Right renal pelvis (tissue), 4 donors: ENCODE measurements around the gene MARCHF9. TPM values are rescaled to one million over a fixed set of nuclear protein-coding genes. Genes with fewer than 3 reads are reported as not detected.

Source experiments
- DNase-seq, 4 donors: peaks; one replicate each; pipeline ENCODE4 v3.0.0-alpha.2; 2013; ENCODE audit warnings: low read depth in 4 of 4, low spot score in 3 of 4, missing footprints in 1 of 4
- polyA plus RNA-seq, 4 donors: library from polyadenylated mRNA; unstranded; fragments of 120-200 nt; gene quantifications; one replicate each; pipeline ENCODE4 v1.2.1, GENCODE V29; 2013; ENCODE audit not compliant: insufficient read length in 4 of 4

MARCHF9 gene
- polyA plus RNA-seq, 4 donors, result 17.7 to 21.0 (median 19.4) TPM

DNA sequence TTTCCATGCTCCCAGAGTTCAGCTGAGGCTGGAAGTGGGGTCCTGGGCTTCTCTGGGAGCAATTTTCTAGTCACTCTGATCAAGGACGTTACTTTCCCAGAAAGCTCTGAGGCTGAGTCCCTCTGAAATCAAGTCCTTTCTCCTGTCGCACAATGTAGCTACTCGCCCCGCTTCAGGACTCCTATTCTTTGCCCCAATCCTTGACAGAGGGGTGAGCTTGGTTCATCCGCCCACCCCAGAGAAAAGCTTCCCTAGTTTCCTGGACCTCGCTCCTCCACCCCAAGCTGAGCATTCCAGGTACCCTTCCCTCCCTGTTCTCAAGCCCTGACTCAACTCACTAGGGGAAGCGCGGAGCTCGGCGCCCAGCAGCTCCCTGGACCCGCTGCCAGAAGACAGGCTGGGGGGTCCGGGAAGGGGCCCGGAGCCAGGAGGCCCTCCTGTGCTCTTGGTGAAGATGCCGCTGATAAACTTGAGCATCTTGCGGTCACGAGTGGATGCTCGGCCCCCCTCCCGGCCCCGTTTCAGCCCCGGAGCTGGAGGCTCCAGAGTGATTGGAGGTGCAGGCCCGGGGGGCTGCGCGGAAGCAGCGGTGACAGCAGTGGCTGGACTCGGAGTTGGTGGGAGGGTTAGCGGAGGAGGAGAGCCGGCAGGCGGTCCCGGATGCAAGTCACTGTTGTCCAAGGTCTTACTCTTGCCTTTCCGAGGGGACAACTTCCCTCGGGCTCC lies 18.0 kb upstream of the MARCHF9 start:
- no peak for DNase-seq

DNA sequence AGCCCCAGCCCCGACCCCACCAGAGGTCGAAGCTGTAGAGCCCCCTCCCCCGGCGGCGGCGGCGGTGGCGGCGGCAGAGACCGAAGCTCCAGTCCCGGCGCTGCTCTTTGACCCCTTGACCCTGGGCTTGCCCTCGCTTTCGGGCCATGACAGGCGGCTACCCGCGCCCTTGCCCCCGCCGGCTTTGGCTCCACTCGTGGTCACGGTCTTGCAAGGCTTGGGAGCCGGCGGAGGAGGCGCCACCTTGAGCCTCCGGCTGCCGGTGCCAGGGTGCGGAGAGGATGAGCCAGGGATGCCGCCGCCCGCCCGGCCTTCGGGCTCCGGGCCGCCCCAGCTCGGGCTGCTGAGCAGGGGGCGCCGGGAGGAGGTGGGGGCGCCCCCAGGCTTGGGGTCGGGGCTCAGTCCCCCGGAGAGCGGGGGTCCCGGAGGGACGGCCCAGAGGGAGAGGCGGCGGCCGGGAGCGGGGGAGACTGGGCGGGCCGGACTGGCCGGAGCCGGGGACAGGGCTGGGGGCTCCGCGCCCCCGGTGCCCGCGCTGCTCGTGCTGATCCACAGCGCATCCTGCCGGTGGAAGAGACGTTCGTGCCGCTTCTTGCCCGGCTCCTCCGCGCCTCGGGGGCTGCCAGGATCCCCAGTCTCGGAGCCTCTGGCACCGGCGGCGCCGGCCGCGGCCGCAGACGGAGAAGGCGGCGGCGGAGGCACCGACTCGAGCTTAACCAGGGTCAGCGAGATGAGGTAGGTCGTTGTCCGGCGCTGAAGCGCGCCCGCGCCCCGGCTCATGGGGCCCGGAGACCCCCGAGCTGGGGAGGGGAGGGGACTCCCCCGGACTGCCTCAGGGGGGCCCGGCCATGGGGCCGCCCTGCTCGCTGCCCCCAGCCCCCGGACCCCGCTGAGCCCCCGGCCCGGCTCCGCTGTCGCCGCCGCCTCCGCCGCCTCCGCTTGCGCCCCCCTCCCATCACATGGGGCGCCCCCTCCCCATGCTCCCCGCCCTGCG lies 17.1 kb upstream of the MARCHF9 start:
- no peak for DNase-seq

DNA sequence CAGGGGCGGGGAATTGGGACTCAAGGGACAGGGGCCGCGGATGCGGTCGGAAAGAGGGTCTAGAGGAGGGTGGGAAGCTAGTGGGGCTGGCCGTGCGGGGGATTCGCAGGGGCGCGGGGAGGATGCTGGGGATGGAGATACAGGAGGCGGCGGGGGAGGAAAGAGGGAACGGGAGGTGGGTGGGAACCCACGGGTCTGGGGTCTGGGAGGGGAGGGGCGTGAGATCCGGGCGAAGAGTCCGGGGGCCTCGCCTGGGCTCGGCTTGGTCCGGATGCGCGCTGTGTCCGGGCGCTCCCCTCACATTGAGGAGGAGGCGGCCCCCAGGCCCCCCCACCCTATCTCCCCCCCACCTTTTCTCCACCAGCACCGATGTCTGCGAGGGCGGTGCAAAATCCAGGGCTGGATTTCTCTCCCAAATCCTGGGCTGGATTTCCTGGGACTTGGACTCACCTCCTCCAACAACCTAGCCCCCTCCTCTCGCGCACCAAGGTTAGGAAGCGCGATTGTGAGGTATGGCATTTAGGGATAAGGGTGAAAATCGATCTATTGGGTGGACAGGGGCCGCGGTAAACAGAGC lies 16.2 kb upstream of the MARCHF9 start, which contains the start of gene AGAP2:
Gene AGAP2 (minus strand): TSS at position 82 of the 577 bp plus-strand sequence. CDS start 496 bp downstream, outside the sequence.
- DNase-seq, result no peak

DNA sequence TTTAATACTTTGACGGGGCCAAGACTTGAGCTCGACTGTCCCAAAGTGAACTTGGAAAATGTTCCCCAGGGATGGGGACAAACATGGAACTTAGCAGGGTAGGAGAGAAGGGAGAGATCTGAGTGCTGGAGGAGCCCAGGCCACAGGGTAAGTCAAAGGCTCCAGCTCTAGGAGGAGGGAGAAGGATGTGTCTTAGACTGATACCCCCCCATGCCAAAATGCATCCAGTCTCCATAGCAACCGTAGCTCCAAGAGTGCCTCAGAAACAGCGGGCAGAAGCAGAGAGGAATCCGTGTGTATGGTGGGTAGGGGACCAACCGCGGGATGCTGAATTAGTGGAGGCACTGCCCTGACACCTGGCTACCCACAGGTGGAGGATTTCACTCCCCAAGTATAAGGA lies 15.5 kb upstream of the MARCHF9 start:
- no peak for DNase-seq

- DNase-seq, result no peak
These were observed 14.9 kb upstream of the MARCHF9 start for GRCh38 chr12:57739914-57740538.

GRCh38 chr12:57740656-57741412 lies 14.1 kb upstream of the MARCHF9 start:
- DNase-seq, result no peak

GRCh38 chr12:57741413-57741789 lies 13.5 kb upstream of the MARCHF9 start:
- DNase-seq, result no peak

GRCh38 chr12:57741844-57742738 lies 12.8 kb upstream of the MARCHF9 start:
- DNase-seq, result no peak

- no peak for DNase-seq
These were observed 11.1 kb upstream of the MARCHF9 start for GRCh38 chr12:57743769-57744168.

DNA sequence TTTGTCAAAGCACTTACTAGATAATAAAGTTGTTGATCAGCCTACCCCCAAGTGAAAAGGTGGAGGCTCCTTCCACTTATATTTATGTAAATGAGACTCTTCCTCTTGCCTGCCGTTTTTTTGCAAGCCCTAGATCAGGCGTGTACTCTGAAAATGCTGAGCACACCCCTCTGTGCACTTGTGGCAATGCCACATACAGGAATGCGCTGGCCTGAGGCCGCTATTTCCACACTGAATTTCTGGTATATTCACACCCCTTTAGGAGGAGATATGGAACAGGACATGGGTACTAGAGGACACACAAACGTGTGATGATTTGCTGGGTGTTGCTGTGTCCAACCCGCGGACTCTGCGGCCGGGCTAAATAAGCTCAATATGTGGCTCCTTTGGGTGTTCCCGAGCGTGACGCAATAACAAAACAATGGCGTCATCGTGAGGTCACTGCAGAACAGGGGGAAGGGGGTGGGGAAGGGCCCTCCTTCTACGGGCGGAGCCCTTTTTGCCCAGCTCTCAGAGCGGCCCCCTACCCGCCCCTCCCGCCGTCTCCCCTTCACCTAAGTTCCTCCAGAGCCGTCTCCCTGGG lies 10.6 kb upstream of the MARCHF9 start:
- no peak for DNase-seq

DNA sequence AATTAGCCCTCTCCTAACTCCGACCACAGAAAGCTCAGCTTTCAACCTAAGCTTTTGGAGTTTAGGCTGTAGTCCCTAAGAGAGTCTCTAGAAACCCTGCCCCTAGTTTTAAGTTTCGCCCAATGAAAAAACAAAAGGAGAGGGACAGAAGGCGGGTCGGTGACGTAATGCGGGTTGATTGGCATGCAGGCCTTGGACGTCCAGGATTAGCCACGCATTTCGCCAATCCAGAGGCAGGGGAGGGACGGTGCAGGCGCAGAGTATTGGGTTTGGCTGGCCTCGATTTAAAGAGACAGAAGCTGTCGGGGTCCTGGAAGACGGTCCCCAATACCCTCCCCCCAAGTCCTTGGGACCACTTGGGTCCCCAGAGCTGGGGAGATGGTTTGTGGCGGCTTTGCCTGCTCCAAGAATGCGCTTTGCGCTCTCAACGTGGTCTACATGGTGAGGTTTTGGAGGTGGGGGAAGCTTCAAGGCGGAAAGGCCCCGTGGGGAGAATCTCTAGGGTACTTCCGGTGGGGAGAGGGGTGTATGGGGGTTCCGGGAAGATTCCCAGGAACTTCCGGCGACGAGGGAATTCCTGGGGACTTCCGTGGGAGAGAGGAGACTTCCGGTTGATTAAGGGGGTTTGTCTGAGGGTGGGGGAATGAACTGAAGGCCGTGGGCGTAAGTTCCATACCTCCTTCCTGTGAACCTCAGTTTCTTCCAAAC lies 10.0 kb upstream of the MARCHF9 start, which contains the start of gene TSPAN31:
Gene TSPAN31 (plus strand): TSS at position 263 of the 708 bp plus-strand sequence. CDS start 116 bp downstream, at position 379.
- peak; percentile 95 to 98 (median 96) for DNase-seq

DNA sequence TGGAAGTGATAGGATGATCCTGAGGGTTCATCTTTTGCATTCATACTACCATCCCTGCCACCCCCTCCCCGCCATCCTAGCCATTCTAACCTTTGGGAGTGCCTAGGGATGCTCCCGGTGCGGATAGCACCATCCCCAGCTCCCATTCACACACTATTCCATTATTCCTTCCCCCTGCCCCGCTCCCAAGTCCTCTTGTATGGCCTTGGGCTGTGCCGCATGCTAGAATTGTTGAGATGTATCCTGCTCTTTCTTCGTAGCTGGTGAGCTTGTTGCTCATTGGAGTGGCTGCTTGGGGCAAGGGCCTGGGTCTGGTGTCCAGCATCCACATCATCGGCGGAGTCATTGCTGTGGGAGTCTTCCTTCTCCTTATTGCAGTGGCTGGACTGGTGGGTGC lies 9.4 kb upstream of the MARCHF9 start:
- DNase-seq, result no peak

DNA sequence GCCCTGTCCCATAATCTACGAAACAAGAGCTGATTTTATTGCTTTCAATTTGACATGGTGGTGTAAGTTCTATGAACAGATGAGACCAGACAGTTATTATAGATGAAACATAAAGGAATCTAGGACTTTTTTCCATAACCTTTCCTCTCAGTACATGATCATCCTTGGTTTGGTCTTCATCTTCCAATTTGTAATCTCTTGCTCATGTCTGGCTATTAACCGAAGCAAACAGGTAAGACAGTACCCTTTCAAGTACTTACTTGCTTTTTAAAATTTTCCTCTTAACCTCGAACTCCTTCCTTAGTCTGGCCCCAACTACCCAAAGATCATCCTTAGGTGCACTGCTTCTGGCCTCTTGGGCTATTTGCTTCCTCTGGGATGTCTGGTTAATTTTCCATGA lies 8.9 kb upstream of the MARCHF9 start:
- DNase-seq, result no peak

DNA sequence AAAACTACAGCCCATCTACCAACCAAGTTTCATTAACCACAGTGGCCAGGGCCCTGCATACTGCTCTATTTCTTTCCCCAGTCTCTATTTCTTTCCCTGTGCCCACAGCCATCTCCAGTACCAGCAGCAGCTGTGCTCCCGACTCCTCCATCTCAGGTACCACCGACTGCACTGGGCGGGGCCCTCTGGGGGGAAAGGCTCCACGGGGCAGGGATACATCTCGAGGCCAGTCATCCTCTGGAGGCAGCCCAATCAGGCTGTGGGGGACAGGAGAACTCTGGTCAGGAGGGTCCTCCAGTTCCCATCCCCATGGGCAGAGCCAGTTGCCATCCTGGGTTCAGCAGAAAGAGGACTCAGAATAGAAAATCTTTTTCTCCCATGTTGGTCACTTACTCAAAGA lies 5.8 kb upstream of the MARCHF9 start:
- DNase-seq, result no peak

DNA sequence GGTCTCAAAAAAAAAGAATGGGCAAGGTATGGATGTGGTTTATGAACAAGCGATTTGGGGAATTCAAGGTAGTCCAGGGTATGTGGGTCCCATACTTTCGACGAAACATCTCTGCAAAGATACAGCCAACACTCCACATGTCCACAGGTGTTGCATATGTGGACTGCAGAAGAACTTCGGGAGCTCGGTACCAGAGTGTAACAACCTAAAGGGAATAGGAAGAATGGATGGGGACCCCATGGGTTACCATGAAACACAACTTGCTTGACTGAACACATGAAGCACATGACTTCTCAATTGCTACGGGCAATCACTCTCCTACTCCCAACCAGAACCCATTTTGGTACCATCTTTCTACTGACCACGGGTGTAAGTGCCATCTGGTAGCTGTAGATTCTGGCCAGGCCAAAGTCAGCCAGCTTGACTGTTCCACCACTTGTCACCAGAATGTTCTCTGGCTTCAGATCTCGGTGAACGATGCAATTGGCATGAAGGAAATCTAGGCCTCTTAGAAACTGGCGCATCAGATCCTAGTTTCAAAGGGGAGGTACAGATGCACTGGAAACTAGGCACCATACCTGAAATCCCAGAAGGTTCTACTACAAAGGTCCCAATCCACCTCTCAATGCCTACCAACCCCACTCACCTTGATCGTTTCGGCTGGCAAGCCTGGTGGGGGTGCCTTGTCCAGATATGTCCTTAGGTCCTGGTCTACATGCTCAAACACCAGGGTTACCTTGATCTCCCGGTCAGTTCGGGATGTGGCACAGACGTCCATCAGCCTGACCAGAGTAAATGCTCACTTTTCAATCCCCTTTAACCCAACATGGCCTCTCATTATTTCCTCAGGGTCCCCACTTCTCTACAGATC lies 4.1 kb upstream of the MARCHF9 start:
- no peak for DNase-seq

GRCh38 chr12:57751432-57751787 lies 3.5 kb upstream of the MARCHF9 start:
- DNase-seq, result no peak
